Midbrain (tissue), 1 donor: ENCODE data around the gene SCFD2.

Experiments used
- DNase-seq: peaks from one replicate; lab custom pipeline; 2025; lab: John Stamatoyannopoulos, UW

The SCFD2 gene

GRCh38 chr4:52823702-52824092, 542.2 kb downstream of the SCFD2 start:
- DNase-seq: no peak
